Right hindlimb (tissue), 1 donor: ENCODE data around the gene TOMM34.

ENCODE experiments used
- DNase-seq: peaks from one replicate; pipeline ENCODE4 v3.0.0-alpha.2; 2018

TOMM34 gene, protein sequence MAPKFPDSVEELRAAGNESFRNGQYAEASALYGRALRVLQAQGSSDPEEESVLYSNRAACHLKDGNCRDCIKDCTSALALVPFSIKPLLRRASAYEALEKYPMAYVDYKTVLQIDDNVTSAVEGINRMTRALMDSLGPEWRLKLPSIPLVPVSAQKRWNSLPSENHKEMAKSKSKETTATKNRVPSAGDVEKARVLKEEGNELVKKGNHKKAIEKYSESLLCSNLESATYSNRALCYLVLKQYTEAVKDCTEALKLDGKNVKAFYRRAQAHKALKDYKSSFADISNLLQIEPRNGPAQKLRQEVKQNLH

DNA sequence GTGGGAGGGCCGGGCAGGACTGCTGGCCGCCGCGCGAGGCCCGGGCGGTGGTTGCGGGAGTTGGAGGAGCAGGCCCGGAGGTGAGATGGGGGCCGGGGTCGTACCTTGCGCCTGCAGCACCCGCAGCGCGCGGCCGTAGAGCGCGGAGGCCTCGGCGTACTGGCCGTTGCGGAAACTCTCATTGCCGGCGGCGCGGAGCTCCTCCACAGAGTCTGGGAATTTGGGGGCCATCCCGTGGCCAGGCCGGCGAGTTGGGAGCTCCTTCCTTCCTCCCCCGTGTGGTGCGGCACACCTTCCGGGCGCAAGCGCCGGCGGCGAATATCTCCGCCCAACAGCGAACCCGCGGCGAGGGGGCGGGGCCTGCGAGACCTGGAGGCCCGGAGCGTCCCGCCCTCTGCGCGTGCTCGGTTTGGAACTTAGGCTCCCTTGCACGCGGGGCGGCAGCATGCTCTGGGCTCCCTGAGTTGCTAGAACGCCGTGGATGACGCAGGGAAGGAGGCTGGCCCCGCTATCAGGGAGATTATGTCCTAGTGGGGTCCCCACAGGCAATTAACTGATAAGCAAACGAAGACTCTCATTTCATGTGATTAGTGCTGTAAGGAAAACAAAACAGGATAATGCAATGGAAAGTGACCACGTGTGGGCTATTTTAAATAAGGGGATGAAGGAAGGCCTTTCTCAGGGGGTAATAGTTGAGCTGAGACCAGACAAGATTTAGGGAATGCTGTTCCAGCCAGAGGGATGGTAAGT, at the start of gene TOMM34:
Gene TOMM34, minus strand, starts transcription at position 295 of the 750 bp plus-strand sequence. Its CDS starts 64 bp downstream, at position 231.
- DNase-seq = peak; percentile 93

DNA sequence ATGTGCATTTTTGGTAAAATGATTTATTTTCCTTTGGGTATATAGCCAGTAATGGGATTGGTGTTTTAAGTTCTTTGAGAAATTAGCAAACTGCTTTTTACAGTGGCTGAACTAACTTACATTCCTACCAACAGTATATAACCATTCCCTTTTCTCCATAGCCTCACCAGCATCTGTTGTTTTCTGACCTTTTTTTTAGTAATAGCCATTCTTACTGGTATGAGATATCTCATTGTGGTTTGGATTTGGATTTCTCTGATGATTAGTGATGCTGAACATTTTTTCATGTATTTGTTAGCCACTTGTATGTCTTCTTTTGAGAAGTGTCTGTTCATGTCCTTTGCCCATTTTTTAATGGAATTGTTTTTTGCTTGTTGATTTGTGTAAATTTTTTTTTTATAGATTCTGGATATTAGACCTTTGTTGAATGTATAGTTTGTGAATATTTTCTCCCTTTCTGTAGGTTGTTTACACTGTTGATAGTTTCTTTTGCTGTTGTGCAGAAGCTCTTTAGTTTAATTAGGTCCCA, 48.4 kb upstream of the TOMM34 start:
- no peak for DNase-seq

DNA sequence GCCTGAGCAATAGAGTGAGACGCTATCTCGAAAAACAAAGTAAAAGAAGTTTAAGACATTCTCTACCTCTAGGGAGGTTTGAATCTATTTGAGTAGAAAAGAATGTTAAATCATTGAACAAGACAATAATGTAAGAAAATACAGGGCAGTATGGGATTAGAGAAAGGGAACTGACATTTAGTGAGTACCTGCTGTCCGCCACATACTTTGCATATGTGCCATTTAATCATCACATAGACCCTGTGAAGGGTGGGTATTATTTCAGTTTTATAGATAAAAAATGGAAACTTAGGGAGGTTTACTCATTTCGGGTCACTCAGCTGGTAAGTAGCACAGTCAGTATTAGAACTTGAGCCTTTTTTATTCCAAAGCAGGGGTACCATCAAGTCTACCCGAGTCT, 37.5 kb upstream of the TOMM34 start:
- DNase-seq = no peak

DNA sequence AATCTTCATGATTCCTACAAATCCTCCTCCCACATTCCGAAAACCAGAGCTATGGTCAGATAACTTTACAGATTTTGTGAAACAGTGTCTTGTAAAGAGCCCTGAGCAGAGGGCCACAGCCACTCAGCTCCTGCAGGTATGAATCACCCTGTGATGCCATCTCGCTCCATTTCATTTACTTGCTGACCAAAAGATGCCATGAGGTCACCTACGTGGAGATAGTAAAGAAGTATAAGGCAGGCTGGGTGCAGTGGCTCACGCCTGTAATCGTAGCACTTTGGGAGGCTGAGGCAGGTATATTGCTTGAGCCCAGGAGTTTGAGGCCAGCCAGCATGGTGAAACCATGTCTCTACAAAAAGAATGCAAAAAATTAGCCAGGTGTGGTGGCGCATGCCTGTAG, 37.0 kb upstream of the TOMM34 start:
- no peak for DNase-seq

DNA sequence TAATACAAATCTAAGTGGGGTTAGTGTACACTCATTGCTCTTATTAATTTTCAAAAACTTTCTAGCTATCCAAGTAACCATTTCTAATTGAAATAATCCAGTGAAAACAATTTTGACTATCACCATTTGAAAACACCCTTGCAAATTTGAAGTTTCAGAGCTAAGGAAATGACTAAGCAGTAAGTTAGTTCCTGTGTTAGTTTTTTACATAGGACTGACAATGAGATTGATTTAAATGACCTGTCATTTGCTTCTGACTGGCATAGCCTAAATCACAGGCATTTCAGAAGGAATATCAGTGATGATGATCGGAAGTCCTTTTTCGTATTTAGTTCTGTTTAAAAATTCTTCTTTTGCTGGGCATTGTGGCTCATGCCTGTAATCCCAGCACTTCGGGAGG, 33.1 kb upstream of the TOMM34 start:
- DNase-seq = no peak

DNA sequence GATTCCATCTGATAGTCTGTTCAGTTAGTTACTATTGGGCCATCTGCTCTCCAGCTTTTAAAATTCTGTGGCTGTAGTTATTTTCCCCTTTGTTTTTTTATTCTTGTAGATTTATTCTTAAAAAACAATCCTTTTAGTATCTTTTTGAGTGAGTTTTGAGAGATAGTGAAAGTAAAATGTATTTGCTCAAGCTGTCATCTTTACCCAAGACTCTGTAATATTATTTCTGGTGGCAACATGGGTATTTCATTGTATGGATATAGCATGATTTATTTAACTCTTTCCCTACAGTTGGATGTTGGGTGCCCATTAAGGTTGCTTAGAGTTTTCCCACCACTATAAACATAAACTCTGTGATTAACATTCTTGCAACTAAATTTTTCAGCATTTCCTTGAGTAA, 30.8 kb upstream of the TOMM34 start:
- no peak for DNase-seq

DNA sequence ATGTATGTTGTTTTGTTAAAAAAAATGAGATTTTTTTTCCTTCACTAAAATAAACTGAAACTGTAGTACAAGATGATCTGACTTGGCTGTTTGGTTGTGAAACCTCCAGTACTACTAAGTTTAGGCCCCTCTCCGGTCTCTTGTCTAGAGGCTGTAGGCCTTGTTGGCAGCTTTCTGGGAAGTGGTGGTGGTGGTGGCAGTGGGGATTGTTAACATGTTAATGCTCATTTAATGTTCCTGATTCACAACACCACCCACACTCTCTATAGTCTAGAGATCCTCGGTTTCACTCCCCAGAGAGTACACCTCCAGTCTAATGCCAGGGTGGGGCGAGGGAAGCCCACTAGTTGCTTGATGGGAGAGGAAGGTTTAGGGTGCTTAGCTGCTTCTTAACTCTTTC, 30.2 kb upstream of the TOMM34 start:
- DNase-seq = no peak

DNA sequence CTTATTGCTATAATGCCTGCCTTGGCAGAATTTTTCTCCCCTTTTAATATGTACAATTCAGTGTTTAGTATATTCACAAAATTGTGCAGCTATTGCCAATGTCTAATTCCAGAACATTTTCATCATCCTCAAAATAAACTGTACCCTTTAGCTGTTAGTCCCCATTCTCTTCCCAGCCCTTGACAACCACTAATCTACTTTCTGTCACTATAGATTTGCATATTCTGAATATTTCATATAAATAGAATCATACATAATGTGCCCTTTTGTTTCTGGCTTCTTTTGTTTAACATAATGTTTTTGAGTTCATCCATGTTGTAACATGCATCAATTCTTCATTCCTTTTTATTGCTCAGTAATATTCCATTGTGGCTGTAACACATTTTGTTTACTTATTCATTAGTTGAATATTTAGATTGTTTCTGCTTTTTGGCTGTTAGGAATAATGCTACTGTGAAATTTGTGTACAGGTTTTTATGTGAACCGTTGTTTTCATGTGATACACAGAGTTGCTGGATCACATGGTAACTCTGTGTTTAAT, 28.5 kb upstream of the TOMM34 start:
- no peak for DNase-seq

DNA sequence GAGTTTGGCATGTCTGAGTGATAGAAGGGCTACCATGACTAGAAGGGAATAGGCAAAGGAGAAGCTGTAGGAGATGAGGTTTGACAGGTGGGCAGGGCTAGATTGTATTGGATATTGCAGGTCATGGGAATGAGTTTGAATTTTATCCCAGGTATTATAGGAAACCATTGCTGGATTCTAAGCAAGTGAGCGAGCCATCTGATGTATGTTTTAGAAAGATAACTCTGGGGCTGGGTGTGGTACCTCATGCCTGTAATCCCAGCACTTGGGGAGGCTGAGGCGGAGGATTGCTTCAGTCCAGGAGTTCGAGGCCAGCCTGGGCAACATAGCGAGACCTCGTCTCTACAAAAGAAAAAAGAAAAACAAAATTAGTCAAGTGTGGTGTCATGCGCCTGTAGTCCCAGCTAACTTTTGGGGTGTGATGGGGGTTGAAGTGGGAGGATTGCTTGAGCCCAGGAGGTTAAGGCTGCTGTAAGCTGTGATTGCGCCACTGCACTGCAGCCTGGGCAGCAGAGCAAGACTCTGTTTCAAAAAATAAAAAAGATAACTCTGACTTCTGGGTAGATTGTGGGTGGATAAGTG, 23.0 kb upstream of the TOMM34 start:
- DNase-seq = no peak

DNA sequence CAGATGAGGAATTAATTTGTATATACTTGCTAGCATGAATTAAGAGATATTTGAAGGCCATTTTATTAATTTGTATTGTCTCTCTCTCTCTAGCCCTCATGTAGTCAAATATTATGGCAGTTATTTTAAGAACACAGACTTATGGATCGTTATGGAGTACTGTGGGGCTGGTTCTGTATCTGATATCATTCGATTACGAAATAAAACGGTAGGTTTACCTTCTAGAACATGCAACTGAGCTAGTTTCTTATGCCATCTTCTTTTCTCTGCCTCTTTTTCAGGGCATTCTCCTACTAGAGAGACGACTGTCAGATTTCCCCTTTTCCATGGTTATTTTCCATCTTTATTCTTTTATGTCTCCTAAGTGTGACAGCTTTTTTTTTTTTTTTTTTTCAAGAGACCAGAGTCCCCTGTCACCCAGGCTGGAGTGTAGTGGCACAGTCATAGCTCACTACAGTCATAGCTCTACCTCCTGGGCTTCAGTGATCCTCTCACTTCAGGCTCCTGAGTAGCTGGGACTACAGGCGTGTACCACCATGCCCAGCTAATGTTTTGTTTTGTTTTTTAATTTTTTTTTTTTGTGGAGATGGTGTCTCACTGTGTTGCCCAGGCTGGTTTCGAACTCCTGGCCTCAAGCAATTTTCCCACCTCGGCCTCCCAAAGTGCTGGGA, 21.7 kb upstream of the TOMM34 start:
- no peak for DNase-seq

DNA sequence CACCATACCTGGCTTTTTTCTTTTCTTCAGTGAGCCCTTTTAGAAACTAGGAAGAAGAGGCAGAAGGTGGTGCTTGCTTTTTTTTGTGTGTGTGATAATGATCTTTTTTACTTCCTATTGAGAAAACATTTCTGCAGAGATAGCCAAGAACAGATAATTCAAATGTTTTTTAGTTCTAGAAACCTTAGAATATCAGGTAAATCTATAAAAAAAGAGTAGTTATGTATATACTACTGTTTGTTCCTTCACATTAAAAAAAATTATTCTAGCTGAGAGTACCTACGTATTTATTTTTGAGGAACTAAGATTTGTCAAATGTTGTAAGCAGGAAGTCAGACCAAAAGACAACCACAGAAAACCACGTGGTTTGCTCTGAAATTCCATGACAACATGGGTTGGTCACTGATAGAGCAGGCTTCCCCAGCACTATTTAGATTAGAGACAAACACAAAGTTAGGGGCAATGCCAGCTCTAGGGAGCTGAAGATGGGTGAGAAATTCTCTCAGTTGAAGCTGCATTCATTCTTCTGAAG, 19.0 kb upstream of the TOMM34 start:
- DNase-seq = no peak

DNA sequence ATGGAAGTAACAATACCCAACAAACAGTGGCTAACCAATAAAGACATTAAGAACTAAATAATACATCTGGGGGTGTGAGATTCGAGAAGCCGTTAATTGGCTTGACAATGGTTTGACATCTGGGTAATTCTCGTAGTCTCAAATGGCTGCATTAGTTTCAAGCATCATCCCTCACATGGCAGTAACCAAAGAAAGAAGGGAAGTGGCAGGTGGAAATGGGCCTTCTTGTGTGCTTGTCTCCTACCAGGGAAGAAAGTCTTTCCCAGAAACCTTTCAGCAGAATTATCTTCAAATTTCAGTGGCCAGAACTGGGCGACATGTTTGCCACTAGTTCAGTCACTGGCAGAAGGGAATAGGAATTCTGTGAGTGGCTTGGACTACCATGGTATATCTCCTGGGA, 16.5 kb upstream of the TOMM34 start:
- DNase-seq = no peak

DNA sequence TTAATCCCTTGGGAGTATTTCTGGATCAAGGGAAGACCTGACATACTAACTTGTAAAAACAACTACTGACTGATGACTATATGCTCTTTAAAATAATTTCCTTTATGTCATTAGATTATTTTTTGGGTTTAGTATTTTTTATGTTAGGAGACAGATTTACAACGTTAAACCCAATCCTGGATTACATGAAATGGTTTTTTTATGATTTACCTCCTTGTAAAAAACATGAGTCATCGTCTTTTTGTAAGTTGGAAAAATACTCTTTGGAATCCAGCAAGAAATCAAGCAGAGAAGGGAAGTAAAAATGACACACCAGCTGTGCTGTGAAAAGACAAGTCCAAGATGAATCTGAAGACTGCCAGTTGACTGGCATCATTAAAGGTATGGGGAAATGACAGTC, 12.9 kb upstream of the TOMM34 start:
- no peak for DNase-seq

DNA sequence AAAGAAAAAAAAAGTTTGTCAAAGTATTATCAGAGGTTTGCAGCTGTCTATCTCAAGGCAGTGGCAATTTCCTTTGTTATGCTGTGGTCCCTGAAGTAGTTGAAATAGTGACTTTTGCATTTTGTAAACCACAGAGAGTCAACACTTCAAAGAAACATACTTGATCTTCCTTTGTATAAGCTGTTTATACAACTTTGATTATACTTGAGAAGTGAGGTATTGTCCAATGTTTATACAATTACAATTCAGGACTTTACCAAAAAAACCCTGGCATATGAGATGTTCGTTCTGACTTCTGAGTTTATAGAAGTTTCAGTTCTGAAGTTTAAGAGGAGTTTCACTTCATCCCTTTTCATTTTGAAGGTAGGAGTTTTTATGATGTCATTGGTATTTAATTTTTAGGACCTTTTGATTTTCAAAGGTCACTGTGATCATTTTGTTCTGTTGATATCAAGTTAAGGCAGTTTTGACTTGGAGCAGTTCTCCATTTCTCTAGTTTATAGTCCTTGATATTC, 10.1 kb upstream of the TOMM34 start:
- DNase-seq = no peak

DNA sequence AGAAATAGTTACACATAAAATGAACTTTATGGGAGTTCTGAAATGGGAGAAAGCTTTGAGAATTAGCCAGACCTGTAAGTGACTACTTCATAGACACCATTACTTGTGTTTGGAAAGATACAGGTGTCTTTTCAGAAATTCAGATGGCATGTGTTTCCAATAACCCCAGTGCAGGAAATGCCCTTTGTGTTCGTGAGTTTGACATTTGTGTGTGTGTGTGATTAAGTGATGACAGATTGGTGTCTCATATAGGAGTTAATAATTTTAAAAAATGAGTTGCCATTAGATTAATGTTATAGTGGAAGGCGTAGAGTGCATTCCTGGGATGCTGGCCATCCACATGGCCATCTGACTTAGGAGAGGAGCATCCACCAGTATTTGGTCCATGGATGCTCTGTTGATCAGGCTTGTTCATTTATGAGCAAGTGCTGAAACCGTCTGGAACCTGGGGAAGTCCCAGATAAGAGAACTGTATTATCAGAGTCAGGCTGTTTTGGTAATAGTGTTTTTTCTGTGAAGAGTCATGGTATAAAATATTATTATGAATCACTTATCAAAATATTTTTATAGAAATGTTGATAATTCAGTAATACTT, 9.2 kb upstream of the TOMM34 start:
- DNase-seq = no peak

DNA sequence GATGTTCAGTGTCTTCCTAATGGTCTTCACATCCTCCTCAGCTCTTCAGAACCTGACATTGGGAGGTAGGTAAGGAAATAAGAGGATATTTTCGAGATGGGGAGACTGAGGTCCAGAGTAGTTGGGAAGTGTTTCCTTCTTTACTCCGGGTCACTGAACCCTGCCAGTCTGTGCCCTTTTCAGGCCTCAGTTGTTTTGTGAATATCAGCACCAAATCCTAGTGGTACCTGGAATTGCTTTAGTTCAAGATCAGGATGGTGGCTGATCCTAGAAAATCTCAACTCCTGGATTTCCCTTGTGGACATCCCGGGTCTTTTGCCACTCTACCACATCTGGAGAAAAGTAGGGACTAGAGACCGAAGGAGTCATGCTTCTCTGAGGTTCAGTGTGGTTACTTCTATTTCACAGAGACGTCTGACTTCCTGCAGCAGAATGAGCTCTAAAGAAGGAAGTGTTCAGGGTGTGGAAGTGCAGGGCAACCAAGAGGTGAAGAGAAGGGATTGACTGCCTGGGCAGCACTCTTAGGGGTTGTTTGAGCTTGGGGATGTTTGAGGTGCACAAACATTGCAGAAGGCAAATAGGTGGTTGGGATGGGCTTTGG, 7.1 kb upstream of the TOMM34 start:
- no peak for DNase-seq

DNA sequence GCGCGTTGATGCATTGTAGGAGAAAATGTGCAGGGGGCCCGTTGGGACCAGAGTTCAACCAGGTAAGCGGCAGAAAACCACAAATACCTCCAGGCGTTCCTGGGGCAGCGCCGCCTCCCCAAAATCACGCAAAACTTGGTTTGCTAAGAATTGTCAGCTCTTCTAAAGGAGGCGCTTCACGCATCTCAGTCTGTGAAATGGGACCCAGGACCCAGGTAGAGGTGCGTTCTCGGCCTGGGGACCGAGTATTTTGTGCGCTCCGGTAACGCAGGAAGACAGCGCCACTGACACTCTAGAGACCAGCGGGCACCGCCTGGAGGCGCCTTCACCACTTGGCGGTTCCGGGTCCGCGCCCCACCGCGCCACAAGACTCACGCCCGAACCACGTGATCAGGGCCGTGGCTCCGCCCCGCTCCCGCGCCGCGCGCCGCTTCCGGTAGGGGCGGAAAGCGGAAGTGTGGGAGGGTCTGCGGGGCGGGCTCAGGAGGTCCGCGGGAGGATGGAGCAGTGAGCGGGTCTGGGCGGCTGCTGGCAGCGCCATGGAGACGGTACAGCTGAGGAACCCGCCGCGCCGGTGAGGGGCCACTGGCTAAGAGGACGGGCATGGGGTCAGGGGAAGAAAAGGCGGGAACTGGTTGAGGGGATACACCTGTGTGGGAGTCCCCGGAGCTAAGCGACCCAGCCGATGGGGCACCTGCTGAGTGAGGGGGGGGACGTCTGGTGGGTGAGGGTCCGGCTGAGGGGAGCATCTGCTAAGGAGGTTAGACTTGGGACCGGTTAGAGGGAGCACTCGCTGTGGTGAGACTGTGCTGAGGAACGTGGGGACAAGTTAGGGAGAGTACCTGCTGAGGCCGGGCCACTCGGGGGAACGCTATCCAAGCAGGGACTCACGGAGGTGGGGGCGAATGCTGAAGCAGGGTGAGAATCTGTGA, 6.1 kb upstream of the TOMM34 start, which contains the start of gene STK4:
Gene STK4, plus strand, starts transcription at position 483 of the 932 bp plus-strand sequence. Its CDS starts 57 bp downstream, at position 540.
- peak; percentile 95 for DNase-seq

DNA sequence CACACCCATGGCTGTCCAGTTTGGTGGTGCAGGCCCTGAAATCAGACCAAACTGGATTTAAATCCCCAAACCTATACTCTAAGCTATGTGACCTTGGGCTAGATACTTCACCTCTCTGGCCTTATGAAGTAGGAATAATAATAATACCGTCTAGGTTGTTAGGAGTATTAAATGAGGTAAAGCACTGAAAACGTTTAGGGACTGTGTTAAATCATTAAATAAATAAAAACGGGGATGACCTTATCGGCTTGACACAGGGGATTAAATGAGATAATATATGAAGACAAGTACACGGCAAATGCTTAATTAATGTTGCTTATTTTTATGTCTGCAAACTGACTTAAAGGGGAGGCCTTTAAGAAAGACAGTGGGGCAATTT, 5.4 kb upstream of the TOMM34 start:
- no peak for DNase-seq

DNA sequence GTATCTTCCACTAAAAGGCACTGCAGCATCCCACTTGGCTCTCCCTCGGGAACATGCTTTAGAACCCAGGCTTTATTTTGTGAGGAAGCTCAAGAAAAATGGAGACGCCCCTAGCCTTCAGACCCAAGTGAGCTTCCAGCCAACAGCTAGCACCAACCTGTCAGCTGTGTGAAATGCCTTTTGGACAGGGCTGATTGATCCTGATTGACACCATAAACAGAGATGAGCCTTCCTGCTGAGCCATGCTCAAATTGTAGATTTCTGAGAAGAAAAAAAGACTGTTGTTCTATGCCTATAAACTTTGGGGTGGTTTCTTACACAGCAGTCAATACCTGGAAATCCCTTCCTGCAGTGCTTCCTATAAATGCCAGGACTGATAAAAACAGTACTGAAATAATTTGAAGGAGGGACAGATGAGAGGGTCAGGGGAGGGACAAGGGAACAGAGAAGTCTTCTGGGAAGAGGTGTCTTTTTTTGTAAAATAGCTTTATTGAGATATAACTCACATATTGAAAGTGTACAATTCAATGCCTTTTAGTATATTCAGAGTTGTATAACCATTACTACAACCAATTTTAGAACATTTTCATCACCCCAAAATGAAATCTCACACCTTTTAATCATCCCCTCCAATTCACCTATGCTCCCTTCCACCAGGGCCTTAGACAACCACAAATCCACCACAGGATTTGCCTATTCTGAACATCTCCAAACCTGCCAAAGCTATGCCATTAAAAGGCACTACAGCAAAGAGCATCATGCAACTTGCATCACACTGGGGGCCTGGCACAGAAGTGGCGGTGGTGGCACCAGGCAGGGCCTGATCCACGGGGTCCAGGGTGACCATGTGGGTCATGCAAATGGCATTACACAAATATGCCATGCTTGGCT, 3.4 kb upstream of the TOMM34 start:
- no peak for DNase-seq
